GOT3 (cell line): ENCODE results near the gene FASLG.

Experiments
- DNase-seq: peaks from one replicate; lab custom pipeline; 2025; ENCODE audit warnings: mixed read lengths; lab: John Stamatoyannopoulos, UW

The FASLG gene

GRCh38 chr1:172647110-172647564 is 11.8 kb upstream of the FASLG start:
- DNase-seq, result no peak

DNA sequence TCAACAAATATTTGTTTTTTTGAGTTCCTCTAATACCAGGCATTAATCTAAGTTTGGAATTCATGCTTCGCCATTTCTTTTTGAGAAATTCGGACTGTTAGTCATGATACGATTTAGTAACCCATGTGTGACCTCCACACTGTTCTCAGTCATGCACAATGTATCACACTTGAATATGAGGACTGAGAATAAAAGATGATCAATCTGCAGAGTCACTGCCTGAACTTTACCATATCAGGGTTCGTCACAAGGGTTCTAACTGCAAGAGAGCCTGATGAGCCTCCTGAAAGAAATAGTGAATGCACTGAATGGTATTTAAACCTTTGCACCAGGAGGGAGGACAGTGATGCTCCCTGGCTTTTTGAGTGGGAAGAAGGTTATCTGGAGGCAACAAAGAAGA is 10.9 kb upstream of the FASLG start:
- no peak for DNase-seq

- DNase-seq, result no peak
Observed at GRCh38 chr1:172650474-172651193, 8.3 kb upstream of the FASLG start.

DNA sequence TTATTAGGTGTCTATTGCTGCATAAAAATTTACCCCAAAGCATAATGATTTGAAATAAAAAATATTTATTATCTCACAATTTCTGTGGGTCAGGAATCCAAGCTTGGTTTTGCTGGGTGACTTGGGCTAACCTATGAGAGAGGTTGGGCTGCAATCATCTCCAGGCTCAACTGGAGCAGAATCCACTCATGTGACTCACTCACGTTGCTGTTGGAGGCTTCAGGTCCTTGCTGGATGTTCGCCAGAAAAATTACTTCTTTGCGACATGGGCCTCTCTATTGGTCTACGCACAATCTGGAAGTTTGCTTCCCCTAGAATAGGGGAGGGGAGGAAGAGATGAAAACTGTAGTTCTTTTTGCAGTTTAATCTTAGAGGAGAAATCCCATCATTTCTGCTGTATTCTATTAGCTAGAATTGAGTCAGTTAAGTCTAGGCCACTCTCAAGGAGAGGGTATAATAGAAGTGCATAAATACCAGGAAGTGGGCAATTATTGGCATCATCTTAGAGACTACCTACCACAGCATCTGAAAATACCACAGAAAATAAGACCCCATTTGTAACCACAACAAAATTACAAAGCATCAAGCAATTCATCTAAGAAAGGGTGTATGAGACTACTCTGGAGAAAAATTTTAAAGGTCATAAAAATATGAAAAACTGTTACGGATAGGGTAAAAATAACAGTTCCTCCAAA is 5.7 kb upstream of the FASLG start:
- DNase-seq, result no peak

DNA sequence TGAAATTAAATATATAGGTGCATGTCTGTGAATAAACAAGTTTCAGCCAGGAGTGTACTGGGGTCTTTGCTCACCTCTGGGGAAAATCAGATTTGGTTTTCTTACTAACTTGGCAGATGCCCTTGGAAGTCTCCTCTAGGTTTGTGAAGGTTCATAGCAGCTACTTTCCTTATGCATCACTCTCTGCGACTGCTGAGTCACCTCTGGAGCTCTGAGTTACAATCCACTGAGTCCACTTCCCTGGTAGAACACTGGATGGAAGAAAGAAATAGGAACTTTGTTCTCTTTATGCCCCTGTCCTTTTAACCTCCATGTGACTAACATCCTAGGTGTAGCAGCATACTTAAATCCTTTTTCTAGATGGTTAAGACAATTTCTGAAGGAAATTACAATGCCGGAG is 4.4 kb upstream of the FASLG start:
- DNase-seq, result no peak

- DNase-seq, result no peak
Observed at GRCh38 chr1:172656576-172656975, 2.3 kb upstream of the FASLG start.

GRCh38 chr1:172657586-172657985 is 1.3 kb upstream of the FASLG start:
- DNase-seq, result no peak

DNA sequence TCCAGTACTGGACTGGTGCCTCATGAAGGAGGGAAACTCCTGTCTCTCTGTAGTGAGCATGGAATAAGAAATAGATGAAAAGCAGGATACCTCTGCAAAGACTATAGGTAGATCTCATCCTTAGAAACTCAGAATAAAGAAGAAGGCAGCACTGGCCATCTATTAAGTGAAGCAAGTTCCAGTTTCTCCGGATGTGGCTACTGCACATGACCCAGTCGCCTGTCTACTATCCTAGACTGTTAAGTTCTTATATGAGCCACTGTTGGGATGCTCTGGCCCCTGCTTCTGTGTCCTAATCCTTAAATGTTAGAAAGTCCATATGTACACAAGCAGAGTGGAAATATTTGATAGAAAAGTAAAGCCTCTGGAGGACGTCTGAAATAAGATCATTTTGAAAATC is 2.2 kb downstream of the FASLG start:
- DNase-seq, result no peak

GRCh38 chr1:172662464-172663109 is 3.7 kb downstream of the FASLG start:
- peak; percentile 64 for DNase-seq

DNA sequence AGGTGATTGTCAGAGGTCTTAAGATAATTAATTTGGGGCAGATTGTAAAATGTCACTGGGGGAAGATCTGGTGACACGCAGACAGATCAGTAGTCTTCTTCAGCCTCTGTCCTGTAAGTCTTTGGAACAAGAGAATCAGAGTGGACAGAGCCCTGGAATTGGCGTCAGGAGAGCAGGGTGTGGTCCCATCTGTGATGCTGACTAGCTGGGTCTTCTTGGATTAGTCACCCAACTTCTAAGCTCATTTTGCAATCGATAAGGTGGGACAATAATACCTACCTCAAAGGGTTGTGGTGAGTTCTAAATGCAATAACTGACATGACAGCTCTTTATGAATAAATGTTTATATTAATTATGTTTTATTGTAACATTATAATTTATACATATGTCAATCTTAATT is 4.8 kb downstream of the FASLG start:
- DNase-seq, result no peak

DNA sequence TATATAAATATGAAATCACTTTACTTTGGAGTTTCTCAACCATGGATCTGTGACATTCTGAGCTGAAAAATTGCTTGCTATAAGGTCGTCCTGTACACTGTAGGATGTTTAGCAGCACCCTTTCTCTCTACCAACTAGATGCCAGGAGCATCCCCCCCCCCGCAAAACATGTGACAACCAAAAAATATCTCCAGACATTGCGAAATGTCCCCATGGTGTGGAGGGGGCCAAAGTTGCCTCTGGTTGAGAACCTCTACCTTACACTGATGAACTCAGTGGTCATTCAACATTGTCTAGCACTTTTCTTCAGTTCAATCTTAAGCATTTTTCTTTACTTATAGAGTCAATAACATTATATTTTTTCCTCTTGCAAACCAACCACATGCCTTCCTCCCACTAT is 9.2 kb downstream of the FASLG start:
- DNase-seq, result no peak

GRCh38 chr1:172669011-172669410 is 10.1 kb downstream of the FASLG start:
- no peak for DNase-seq

GRCh38 chr1:172670316-172670715 is 11.4 kb downstream of the FASLG start:
- no peak for DNase-seq

DNA sequence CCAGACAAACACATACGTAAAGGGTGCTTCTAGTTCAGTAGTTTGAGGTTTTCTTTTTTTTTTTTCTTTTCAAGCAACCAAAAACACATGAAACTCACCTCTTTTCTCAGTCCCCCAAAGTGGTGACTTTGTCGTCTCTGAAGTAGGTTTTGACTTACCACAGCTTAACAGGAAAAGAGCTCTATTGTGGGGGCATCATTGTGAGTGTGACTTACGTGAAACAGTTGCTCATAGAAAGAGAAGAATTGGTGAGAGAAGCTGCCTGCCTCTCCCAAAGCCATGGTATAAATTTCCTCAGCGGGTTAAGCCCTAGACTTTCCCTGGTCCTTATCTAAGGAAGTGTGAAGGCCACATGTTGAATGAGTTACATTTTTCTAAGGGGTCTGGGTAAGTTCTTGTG is 11.9 kb downstream of the FASLG start:
- DNase-seq, result no peak

- no peak for DNase-seq
Observed at GRCh38 chr1:172671591-172671990, 12.7 kb downstream of the FASLG start.

DNA sequence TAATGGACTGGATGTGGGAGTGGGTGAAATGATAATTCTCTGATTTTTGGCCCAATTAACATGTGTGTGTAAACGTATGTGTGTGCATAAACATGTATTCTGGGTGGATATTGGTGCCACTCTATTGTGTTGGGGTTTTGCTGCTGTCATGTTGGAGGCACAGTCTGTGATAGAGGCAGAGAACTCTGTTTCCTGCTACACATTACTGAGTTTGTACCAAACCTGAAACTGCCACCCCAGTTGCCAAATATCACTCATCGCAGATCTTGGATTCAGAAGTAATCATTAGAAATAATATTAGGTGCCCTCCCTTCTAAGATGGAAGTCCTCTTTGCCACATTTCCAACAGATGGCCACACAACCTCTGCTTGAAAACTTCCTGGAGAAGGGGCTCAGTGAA is 13.8 kb downstream of the FASLG start:
- DNase-seq, result no peak

DNA sequence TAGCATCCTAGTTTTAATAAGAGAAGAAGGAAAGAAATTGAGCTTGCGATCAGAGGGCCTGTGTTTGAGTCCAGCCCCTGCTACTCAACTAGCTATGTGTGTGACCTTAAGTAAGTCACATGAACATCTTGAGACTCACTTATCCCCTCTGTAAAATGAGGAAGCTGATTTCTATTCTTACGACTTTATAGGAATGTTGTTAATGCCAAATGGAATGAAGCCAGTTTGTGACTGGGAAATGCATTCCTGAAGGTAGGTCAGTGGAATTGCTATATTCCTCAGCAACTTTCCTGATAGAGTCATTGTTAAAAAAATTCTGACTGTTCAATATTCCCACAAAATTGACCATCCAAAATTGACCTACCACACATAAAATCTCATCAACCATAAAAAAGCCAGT is 14.9 kb downstream of the FASLG start:
- no peak for DNase-seq

DNA sequence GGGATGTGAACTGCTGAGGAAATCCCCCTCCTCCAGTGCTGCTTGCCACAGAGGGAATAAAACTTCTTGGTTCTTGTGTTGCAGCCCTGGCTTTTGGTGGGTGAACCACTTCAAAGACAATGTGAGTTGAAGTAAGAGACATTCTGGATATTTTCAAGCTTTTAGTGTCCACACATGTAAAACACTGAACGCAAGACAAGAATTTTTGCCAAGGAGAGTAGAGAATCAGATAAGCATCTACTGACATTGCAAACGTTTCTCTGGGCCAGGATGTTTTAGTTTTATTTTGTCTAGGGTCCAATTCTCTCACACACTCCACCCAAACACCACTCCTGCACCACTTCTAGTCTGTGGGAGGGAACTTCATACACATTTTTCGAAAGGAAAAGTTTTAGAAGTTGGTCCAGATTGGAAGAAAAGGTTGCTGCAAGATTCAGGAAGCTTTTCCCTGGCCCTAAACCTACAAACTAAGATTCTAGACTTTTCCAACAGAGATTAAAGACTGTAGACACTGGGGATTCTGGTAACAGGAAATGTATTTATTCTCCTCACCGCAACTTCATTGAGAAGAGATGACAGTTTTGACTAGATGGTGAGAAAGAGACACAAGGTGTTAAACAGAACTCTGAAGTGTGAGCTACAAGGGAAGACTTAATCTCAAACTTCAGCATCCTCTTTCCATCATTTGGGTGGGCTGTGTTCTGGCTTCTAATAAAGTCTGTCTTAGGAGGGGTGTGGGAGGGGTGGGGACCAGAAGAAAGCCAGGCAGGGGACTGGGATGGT is 16.1 kb downstream of the FASLG start:
- DNase-seq, result no peak

DNA sequence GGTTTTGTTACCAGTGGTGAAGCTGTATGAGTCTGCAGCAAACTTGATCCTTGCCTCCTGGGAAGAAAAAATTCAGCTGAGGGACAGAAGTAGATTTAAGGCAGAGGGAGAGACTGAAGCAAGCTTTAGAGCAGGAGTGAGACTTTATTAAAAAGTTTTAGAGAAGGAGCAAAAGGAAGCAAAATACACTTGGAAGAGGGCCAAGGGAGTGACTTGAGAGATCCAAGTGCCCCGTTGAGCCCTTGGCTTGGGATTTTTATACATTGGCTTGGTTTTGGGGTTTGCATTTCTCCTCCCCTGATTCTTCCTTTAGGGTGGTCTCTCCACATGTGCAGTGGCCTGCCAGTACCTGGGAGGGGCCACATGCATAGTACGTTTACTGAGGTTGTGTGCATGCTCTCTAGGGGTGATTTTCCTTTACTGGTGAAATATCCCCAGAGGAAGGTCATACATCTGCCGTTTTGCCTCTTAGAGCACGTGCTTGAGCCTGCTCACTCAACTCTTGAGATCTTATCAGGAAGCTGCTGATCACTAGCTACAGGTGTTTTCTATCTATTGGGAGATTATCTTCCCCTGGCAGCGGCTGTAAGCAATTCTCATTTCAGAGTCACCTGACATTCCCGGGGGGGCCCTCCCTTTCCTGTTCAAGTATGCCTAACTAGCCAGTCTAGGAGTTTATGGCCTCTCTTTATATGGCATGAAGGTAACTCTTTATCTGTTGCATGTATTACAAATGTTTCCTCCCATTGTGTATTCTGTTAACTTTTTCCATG is 20.3 kb downstream of the FASLG start:
- no peak for DNase-seq

GRCh38 chr1:172680244-172680643 is 21.3 kb downstream of the FASLG start:
- no peak for DNase-seq

- no peak for DNase-seq
Observed at GRCh38 chr1:172680733-172681275, 21.9 kb downstream of the FASLG start.
